IPS-15b (cell line): Measurements from ENCODE around the gene FKBP6.
A peak's percentile ranks its signal among the peaks of the same experiment; 100 is the strongest.
"Not testable (repeated sequence)": the region's sequence is repeated elsewhere in the genome, so short reads cannot be mapped to it uniquely, and the experiment has no call there.

ENCODE experiments used
- H3K27me3 ChIP-seq: one replicate; pipeline ENCODE4 v1.6.1; 2013; ENCODE audit warnings: low read length; ENCODE audit not compliant: control insufficient read depth, insufficient read depth
- H3K36me3 ChIP-seq: one replicate; pipeline ENCODE4 v1.6.1; 2013; ENCODE audit warnings: low read length; ENCODE audit not compliant: control insufficient read depth, insufficient read depth
- H3K4me1 ChIP-seq: one replicate; pipeline ENCODE4 v1.6.1; 2013; ENCODE audit warnings: mild to moderate bottlenecking, low read length; ENCODE audit not compliant: control insufficient read depth, insufficient read depth
- H3K4me3 ChIP-seq: one replicate; pipeline ENCODE4 v1.5.1; 2013; ENCODE audit warnings: low read depth, low read length
- H3K9ac ChIP-seq: one replicate; pipeline ENCODE4 v1.6.1; 2013; ENCODE audit warnings: low read depth, mild to moderate bottlenecking, low read length
- H3K9me3 ChIP-seq: one replicate; pipeline ENCODE4 v1.6.1; 2013; ENCODE audit warnings: mild to moderate bottlenecking, low read length; ENCODE audit not compliant: control insufficient read depth, insufficient read depth

Gene FKBP6, protein sequence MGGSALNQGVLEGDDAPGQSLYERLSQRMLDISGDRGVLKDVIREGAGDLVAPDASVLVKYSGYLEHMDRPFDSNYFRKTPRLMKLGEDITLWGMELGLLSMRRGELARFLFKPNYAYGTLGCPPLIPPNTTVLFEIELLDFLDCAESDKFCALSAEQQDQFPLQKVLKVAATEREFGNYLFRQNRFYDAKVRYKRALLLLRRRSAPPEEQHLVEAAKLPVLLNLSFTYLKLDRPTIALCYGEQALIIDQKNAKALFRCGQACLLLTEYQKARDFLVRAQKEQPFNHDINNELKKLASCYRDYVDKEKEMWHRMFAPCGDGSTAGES

GRCh38 chr7:73327922-73328321 is at the start of gene FKBP6, which contains the start of gene TRIM50:
TSS of gene FKBP6 (plus strand) at chr7:73328161. CDS start at chr7:73328429, 268 bp downstream.
TSS of gene TRIM50 (minus strand) at chr7:73328082. CDS start at chr7:73324787, 3,295 bp downstream.
- not testable (repeated sequence) for H3K4me1 ChIP-seq, H3K36me3 ChIP-seq, H3K9me3 ChIP-seq, H3K9ac ChIP-seq, H3K4me3 ChIP-seq, H3K27me3 ChIP-seq

DNA sequence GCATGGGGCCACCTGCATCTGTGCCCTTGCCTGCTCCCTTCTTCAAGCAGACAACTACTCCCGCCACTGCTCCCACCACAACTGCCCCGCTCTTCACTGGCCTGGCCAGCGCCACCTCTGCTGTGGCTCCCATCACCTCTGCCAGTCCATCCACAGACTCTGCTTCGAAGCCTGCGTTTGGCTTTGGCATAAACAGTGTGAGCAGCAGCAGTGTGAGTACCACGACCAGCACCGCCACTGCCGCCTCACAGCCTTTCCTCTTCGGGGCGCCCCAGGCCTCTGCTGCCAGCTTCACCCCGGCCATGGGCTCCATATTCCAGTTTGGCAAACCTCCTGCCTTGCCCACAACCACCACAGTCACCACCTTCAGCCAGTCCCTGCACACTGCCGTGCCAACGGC is 30.7 kb upstream of the FKBP6 start:
- not testable (repeated sequence) for H3K36me3 ChIP-seq, H3K27me3 ChIP-seq, H3K4me1 ChIP-seq, H3K9me3 ChIP-seq, H3K4me3 ChIP-seq, H3K9ac ChIP-seq

- not testable (repeated sequence) for H3K4me1 ChIP-seq, H3K36me3 ChIP-seq, H3K9me3 ChIP-seq, H3K9ac ChIP-seq, H3K27me3 ChIP-seq, H3K4me3 ChIP-seq
Observed at GRCh38 chr7:73297706-73298105, 30.3 kb upstream of the FKBP6 start.

DNA sequence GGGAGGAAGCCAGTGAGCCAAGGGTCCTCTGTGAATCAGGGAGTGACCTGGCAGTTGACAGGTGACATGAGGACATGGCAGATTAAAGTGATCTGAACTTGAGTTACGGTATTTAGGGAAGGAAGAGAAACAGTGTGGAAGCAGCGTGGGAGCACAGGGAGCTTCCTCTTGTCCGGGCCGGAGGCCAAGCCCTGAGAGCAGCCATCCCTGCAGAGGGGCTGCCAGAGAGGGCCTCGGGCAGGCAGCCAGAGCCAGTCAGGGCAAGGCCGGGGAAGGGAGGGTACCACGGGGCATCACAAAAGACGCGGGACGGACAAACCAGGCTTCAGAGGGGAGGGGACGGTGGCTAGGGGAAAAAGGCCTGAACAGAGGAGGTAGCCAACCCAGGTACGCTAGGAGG is 28.1 kb upstream of the FKBP6 start:
- H3K9me3 ChIP-seq, H3K27me3 ChIP-seq, H3K4me3 ChIP-seq, H3K4me1 ChIP-seq, H3K9ac ChIP-seq: not testable (repeated sequence)
- peaks cover 14% of the 10 kb centered on the region for H3K36me3 ChIP-seq

- not testable (repeated sequence) for H3K9ac ChIP-seq, H3K4me3 ChIP-seq, H3K27me3 ChIP-seq, H3K9me3 ChIP-seq, H3K4me1 ChIP-seq
- H3K36me3 ChIP-seq: peaks cover 17% of the 10 kb centered on the region
Observed at GRCh38 chr7:73301108-73301507, 26.9 kb upstream of the FKBP6 start.

DNA sequence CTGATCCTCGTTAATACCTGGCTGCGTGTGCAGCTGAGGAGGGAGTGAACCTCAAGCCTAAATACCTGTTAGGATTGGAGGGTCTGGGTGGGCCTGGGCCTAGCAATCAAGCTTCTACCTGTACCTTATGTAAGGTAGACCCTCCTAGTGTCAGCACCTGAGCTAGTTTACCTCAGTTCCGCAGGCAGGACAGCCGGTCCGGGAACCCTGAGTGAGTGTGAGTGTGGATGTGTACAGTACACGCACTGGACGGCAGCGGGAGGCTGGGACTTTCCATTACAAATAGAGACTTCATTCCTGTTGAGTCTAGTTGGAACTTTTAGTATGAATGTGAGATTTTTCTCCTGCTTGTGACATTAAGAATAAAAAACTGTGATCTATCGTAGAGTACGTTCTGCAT is 25.1 kb upstream of the FKBP6 start:
- not testable (repeated sequence) for H3K9me3 ChIP-seq, H3K4me1 ChIP-seq, H3K9ac ChIP-seq, H3K4me3 ChIP-seq, H3K27me3 ChIP-seq
- peaks cover 17% of the 10 kb centered on the region for H3K36me3 ChIP-seq

DNA sequence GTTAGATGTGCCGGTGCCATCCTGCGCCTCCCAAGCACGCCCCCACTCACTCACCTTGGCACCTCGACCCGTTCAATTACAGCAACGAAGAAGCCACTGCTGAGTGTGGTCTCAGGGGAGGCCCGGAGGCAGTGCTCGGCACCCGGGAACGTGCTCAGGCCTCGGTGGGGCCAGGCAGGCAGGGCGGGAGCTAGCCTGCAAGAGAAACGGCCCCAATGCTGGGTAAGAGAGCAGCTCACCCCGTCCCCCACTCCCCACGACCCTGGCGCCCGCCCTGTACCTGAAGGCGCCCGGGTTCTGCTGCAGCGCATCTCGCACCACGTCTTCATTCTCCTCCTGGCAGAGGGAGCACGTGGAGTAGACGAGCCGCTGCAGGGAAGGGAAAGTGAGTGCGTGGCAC is 24.4 kb upstream of the FKBP6 start:
- Histone ChIP-seq H3K9ac (no peak overlapping the region), H3K36me3 (peaks cover 17% of the 10 kb centered on the region), H3K4me3 (no peak overlapping the region), H3K4me1 (no peaks in the 10 kb centered on the region), H3K27me3 (no peaks in the 10 kb centered on the region), H3K9me3 (no peaks in the 10 kb centered on the region)

DNA sequence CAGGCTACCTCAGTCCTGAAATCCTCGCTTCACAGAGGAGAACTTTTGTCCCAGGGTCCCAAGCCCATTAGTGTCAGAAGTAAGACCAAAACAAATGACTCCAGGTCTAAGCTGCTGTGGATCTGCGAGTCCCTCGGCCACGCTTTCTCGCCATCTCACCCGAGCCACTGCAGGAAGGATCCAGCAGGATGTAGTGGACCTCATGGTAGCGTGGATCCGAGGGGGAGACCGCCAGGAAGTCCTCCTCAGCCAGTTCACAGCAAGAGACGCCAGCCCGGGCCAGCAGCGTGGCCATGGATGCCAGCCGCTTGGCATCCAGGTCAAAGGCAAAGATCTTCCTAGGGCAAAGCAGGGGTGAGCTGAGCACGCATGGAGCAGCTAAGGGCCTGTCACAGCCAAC is 23.9 kb upstream of the FKBP6 start:
- no peaks in the 10 kb centered on the region for H3K4me1 ChIP-seq
- no peaks in the 10 kb centered on the region for H3K27me3 ChIP-seq
- H3K9me3 ChIP-seq: no peaks in the 10 kb centered on the region
- H3K9ac ChIP-seq: no peak overlapping the region
- peaks cover 17% of the 10 kb centered on the region for H3K36me3 ChIP-seq
- no peak overlapping the region for H3K4me3 ChIP-seq

DNA sequence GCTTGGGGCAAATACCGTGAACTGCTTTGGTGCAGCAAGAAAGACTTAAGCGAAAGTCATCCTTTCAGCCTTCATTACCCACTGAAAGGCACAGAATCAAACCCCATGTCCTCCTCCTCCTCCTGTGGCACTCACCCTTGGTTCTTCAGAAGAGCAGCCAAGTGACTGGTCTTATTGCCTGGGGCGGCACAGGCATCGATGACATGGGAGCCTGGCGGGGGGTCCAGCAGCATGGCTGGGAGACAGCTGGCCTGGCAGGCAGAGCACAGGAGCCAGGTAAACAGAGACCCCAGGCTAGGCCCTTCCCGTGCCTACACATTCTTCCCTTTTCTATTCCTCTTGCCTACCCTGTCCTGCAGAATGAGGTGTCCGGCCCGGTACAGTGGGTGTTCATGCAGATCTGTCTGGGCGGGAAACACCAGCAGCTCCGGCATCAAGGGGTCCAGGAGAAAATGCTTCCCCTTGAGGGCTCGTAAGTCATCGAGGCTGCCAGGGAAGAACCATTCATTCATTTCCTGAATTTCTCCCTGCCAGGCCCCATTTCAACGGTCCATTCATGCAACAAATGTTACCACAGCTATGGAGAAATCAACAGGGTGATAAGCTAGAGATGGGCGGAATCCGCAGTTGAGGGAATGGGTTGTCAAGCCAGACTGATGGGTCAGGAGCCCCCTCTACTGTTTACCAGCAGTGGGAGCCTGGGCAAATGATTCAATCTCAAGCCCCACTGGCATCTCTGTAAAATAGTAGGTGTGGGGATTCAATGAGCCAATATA is 23.2 kb upstream of the FKBP6 start:
- H3K36me3 ChIP-seq: peaks cover 17% of the 10 kb centered on the region
- H3K4me1 ChIP-seq, H3K4me3 ChIP-seq, H3K9ac ChIP-seq, H3K9me3 ChIP-seq, H3K27me3 ChIP-seq: not testable (repeated sequence)

GRCh38 chr7:73307436-73307835 is 20.5 kb upstream of the FKBP6 start:
- Histone ChIP-seq H3K9ac (no peak overlapping the region), H3K4me3 (peak overlapping the region; percentile 89), H3K9me3 (no peaks in the 10 kb centered on the region), H3K4me1 (no peaks in the 10 kb centered on the region), H3K27me3 (no peaks in the 10 kb centered on the region), H3K36me3 (peaks cover 17% of the 10 kb centered on the region)

GRCh38 chr7:73308074-73308664 is 19.8 kb upstream of the FKBP6 start:
- no peaks in the 10 kb centered on the region for H3K9me3 ChIP-seq
- H3K9ac ChIP-seq: peak overlapping the region; percentile 70
- no peaks in the 10 kb centered on the region for H3K4me1 ChIP-seq
- H3K4me3 ChIP-seq: peak overlapping the region; percentile 89
- H3K27me3 ChIP-seq: no peaks in the 10 kb centered on the region
- peaks cover 17% of the 10 kb centered on the region for H3K36me3 ChIP-seq
